Measurements from ENCODE around the gene PSMA1. TPM values are rescaled to one million over a fixed set of nuclear protein-coding genes. Genes with fewer than 3 reads are reported as not detected.
A peak's percentile ranks its signal among the peaks of the same experiment; 100 is the strongest.

Gene PSMA1
- polyA plus RNA-seq, 3 donors, result 163 to 228 (median 201) TPM

DNA sequence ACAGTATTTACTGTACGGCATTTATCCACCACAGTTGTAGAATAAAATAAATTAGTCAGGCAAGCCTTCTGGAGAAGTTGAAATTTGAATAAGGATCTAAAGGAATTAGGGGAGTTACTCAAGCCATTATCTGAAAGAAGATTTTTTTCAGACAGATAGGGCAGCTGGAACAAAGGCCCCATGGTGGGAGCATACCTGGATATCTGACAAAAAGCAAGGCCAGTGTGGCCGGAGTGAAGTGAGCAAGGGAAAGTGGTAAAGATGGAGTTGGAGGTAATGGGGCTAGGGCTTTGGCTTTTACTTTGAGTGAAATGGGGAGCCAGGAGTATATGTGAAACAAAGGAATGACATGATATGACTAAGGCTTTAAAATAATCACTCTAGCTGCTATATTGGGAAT lies 45.7 kb upstream of the PSMA1 start:
- H3K4me2 ChIP-seq (replicated peaks; ENCODE audit: extremely low read depth, low read length, poor library complexity, severe bottlenecking), result no peak overlapping the region
- H3K27ac ChIP-seq (ENCODE audit: low read depth in 1 of 2, low read length in 2 of 2), result no peak overlapping the region
- no peaks in the 10 kb centered on the region for H3K9me3 ChIP-seq (replicated peaks in 1 of 2; ENCODE audit: control insufficient read depth in 1 of 2, insufficient read depth in 1 of 2, low read length in 2 of 2)
- WGBS (ENCODE audit: insufficient coverage), result 92% methylated on average over 1 of the region's 2 CpGs
- Mint-ChIP-seq H3K27me3 (ENCODE audit: low read depth in 3 of 3) (no peaks in the 10 kb centered on the region), H3K9me3 (peaks cover 0 to 13% (median 7%) of the 10 kb centered on the region in 7 donors), H3K36me3 (peaks cover 1 to 8% of the 10 kb centered on the region in 2 donors), H3K4me3 (no peak overlapping the region), H3K4me1 (peaks cover 1% of the 10 kb centered on the region), H3K27ac (no peak overlapping the region)
- TF ChIP-seq, protein P1, sequence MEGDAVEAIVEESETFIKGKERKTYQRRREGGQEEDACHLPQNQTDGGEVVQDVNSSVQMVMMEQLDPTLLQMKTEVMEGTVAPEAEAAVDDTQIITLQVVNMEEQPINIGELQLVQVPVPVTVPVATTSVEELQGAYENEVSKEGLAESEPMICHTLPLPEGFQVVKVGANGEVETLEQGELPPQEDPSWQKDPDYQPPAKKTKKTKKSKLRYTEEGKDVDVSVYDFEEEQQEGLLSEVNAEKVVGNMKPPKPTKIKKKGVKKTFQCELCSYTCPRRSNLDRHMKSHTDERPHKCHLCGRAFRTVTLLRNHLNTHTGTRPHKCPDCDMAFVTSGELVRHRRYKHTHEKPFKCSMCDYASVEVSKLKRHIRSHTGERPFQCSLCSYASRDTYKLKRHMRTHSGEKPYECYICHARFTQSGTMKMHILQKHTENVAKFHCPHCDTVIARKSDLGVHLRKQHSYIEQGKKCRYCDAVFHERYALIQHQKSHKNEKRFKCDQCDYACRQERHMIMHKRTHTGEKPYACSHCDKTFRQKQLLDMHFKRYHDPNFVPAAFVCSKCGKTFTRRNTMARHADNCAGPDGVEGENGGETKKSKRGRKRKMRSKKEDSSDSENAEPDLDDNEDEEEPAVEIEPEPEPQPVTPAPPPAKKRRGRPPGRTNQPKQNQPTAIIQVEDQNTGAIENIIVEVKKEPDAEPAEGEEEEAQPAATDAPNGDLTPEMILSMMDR (IDR thresholded peaks at IDR 0.05), result no peak
- no peak overlapping the region for H3K9ac ChIP-seq (ENCODE audit: insufficient read depth, low read length, poor library complexity, severe bottlenecking)
- no peaks in the 10 kb centered on the region for H3K36me3 ChIP-seq (replicated peaks in 1 of 2; ENCODE audit: control insufficient read depth in 1 of 2, insufficient read depth in 2 of 2, low read length in 2 of 2)
- H3K79me2 ChIP-seq (ENCODE audit: insufficient read depth, low read length), result no peaks in the 10 kb centered on the region
- no peak overlapping the region for H3K4me3 ChIP-seq (replicated peaks in 1 of 3; ENCODE audit: low read depth in 2 of 3, low read length in 3 of 3)
- intact Hi-C loops (cut with micrococcal nuclease), result no loop called here
- no peaks in the 10 kb centered on the region for H3K27me3 ChIP-seq (ENCODE audit: control insufficient read depth in 2 of 2, insufficient read depth in 2 of 2, low read length in 2 of 2)
- H2AFZ ChIP-seq (ENCODE audit: insufficient read depth, low read depth, low read length, poor library complexity, severe bottlenecking), result no peak overlapping the region
- no peaks in the 10 kb centered on the region for H3K4me1 ChIP-seq (ENCODE audit: control insufficient read depth in 1 of 2, insufficient read depth in 2 of 2, low read length in 2 of 2)
- H4K20me1 ChIP-seq (ENCODE audit: insufficient read depth, low read length), result no peaks in the 10 kb centered on the region
- no peak for DNase-seq

DNA sequence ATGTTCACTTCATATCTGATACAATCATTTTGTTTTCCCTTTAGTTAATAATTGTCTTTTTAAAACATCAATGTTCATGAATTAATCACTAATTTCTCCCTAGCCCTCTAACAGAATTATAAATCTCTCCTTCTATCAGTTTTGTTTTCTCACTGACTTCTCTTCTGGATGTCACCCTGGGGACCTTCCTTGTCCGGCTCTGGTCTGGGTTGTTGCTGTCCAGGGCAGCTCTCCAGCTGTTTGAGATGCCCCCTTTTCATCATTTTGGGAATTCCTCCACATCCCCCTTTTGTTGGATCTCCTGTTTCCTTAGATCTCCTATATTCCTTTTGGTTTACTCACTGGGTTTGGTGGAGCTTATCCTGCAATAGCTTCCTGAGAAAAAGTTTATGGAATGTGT lies 35.6 kb upstream of the PSMA1 start:
- Histone ChIP-seq H4K20me1 (ENCODE audit: insufficient read depth, low read length) (no peaks in the 10 kb centered on the region), H3K9ac (ENCODE audit: insufficient read depth, low read length, poor library complexity, severe bottlenecking) (no peak overlapping the region), H3K4me3 (replicated peaks in 1 of 3; ENCODE audit: low read depth in 2 of 3, low read length in 3 of 3) (no peak overlapping the region), H3K27me3 (ENCODE audit: control insufficient read depth in 2 of 2, insufficient read depth in 2 of 2, low read length in 2 of 2) (no peaks in the 10 kb centered on the region), H3K4me2 (replicated peaks; ENCODE audit: extremely low read depth, low read length, poor library complexity, severe bottlenecking) (no peak overlapping the region), H3K36me3 (replicated peaks in 1 of 2; ENCODE audit: control insufficient read depth in 1 of 2, insufficient read depth in 2 of 2, low read length in 2 of 2) (no peaks in the 10 kb centered on the region), H3K9me3 (replicated peaks in 1 of 2; ENCODE audit: control insufficient read depth in 1 of 2, insufficient read depth in 1 of 2, low read length in 2 of 2) (no peaks in the 10 kb centered on the region), H3K4me1 (ENCODE audit: control insufficient read depth in 1 of 2, insufficient read depth in 2 of 2, low read length in 2 of 2) (peaks cover 4 to 6% of the 10 kb centered on the region in 2 donors), H3K79me2 (ENCODE audit: insufficient read depth, low read length) (no peaks in the 10 kb centered on the region), H2AFZ (ENCODE audit: insufficient read depth, low read depth, low read length, poor library complexity, severe bottlenecking) (no peak overlapping the region), H3K27ac (ENCODE audit: low read depth in 1 of 2, low read length in 2 of 2) (no peak overlapping the region)
- peaks cover 16% of the 10 kb centered on the region for H3K4me1 Mint-ChIP-seq
- no peak for DNase-seq
- H3K27ac Mint-ChIP-seq, result peak overlapping the region in 2 of 7 donors; percentile 39 to 53
- intact Hi-C loops (cut with micrococcal nuclease), result no loop called here
- TF ChIP-seq, protein P1 (IDR thresholded peaks at IDR 0.05), result no peak
- no peak overlapping the region for H3K4me3 Mint-ChIP-seq
- H3K9me3 Mint-ChIP-seq, result no peaks in the 10 kb centered on the region
- H3K27me3 Mint-ChIP-seq (ENCODE audit: low read depth in 3 of 3), result no peaks in the 10 kb centered on the region
- WGBS (ENCODE audit: insufficient coverage), result 89% methylated on average over 1 of the region's 1 CpG
- H3K36me3 Mint-ChIP-seq, result peaks cover 3 to 6% of the 10 kb centered on the region in 2 donors

Measured in CD14-positive monocyte (primary cell).